DMS79 treated with DMSO at 0.1 percent for 48 hours (cell line): ENCODE data around the gene USP10.
"Not testable (repeated sequence)": the region's sequence is repeated elsewhere in the genome, so short reads cannot be mapped to it uniquely, and the experiment has no call there.

Experiments
- DNase-seq: peaks from one replicate; lab custom pipeline; 2025; lab: John Stamatoyannopoulos, UW

Gene USP10

DNA sequence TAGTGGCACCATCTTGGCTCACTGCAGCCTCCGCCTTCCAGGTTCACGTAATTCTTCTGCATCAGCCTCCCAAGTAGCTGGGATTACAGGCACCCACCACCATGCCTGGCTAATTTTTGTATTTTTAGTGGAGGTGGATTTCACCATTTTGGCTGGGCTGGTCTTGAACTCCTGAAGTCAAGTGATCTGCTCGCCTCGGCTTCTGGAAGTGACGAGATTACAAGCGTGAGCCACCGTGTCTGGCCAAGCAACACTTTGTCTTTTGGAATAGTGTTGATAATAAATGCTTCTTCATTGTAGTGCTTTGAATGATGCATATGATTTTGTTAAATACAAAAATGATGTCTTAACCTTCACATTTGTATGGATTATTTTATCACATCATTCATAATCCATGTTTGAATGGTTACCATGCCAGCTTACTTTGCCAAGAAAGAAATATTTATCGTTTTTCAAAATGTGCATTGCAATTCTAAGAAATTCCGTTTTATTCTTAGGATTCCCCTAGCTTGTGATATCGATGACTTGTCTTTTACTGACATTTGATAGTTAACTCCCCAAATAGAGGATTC is 29.1 kb downstream of the USP10 start:
- DNase-seq: no peak

DNA sequence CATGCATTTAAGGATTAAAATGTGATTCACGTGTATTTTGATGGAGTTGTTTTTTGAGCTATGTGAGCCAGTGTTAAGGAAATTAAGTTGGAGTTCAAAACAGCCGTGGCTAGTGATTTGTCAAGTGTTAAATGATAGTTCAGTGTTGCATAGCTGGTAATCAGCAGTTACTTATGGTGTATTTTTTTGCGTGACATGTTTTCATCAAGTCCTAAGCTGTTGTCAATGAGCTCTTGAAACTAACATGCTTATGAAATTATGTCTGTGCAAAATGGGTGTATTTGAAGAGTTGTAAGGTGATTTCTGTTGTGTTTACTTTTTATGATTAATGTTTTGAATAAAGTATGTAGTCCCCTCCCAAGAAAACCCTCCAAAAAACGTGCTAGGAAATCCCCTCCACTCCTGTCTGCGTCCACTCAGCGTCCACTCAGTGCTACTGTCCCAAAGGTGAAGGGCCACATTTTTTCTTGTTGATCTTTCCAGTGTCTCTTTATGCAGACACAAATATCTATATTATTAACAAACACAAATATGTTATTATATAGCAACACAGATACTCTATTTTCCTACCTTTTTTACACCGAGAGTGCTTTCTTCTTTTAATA is 30.0 kb downstream of the USP10 start:
- peak; percentile 36 for DNase-seq

DNA sequence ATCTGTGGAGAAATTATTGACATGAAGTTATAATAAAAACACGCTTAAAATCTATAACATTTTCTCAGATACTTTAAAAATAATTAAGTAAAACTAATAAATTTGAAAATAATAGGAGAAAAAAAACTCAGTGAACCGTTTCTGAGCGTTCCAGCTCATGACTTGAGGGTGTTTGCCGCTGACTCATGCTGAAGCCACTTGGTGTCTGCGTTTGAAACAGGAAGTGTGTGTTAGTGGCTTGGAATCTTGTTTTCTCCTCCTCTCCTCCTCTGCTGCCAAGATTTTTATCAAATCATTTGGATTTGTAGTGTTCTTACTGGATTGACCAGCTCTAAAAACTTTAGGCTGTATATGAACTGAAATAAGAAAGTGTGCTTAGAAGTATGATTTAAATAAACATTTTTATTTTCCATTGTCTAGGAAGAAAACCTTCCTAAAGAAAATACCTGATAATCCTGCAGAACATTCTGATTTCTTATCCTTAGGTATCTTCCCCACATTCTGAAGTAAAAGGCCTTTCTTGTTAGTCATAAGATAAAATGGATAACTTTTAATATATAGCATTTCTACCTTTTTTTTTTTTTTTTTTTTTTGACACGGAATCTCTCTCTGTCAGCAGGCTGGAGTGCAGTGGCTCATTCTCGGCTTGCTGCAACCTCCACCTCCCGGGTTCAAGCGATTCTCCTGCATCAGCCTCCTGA is 30.8 kb downstream of the USP10 start:
- peak; percentile 68 for DNase-seq

DNA sequence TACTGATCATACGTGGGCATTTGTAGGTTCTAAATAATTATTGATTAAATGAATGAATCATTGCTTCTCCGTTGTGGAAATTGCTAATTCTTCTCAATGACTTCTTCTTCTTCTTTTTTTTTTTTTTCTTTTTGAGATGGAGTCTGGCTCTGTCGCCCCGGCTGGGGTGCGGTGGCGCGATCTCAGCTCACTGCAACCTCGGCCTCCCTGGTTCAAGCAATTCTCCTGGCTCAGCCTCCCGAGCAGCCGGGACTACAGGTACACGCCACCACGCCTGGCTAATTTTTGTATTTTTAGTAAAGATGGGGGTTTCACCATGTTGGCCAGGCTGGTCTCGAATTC is 32.5 kb downstream of the USP10 start:
- not testable (repeated sequence) for DNase-seq

GRCh38 chr16:84732674-84733352 is 33.0 kb downstream of the USP10 start:
- no peak for DNase-seq

DNA sequence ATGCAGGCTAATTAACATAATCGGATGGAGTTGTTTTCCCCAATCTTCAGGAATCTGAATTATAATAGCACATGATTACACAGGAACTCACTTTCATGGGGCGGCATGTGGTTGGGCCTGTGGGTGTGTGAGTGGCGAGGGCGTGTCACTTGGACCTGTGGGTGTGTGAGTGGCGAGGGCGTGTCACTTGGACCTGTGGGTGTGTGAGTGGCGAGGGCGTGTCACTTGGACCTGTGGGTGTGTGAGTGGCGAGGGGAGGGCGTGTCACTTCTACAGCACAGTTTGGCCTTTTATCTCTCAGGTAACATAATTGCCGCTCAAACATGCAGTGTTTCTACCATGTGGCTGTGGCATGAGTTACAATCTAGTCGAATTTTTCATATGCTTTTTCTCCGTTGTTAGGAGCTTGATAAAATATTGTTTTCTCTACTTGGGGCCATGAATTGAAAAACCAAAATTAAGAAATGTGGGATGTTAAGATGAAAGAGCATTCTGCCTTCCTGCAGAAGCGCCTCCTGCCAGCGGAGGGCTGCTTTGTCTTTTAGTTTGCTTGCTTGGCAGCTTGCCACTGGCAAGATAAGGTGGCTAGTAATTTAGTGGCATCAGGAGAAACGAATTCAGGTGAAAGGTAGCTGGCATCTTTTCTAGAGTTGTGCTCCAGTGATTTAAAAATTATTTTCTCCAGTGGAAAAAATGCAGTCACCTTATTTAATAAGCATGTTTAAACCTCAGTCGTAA is 36.2 kb downstream of the USP10 start:
- DNase-seq: peak; percentile 36

DNA sequence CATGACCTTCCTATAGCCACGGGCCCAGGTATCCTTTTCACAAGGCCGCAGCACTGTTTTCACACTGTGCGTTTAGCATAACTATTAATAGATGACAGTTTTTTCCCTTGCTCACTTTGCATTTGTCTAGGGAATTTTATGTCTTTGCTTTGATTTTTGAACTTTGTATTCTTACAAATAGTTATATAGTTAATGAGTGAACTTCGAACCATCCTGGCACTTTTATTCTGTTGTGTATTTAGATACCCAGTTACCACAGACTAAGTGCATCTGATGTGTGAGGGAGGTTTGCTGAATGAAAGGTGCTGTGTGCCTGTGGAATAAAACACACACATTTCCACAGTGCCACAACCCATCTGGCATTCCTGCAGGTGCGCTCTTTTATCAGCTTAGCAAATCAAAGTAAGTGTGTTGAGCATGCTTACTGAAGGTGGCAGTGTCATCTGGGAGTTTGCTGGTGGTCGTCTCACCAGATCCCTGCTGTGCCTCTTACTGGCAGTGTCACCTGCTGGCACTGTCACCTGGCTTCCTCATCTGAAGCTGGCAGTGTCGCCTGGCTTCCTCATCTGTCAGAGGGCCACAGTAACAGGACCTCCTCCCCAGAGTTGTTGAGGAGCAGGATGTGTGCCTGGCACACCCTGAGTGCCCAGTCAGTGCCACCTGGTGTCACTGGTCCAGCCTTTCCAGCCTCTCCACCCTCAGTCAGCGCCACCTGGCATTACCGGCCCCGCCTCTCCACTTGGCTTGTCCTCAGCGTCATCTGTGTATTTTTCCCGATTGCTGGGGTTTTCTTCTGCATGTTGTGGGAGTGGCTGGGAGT is 37.6 kb downstream of the USP10 start:
- peak; percentile 40 for DNase-seq

DNA sequence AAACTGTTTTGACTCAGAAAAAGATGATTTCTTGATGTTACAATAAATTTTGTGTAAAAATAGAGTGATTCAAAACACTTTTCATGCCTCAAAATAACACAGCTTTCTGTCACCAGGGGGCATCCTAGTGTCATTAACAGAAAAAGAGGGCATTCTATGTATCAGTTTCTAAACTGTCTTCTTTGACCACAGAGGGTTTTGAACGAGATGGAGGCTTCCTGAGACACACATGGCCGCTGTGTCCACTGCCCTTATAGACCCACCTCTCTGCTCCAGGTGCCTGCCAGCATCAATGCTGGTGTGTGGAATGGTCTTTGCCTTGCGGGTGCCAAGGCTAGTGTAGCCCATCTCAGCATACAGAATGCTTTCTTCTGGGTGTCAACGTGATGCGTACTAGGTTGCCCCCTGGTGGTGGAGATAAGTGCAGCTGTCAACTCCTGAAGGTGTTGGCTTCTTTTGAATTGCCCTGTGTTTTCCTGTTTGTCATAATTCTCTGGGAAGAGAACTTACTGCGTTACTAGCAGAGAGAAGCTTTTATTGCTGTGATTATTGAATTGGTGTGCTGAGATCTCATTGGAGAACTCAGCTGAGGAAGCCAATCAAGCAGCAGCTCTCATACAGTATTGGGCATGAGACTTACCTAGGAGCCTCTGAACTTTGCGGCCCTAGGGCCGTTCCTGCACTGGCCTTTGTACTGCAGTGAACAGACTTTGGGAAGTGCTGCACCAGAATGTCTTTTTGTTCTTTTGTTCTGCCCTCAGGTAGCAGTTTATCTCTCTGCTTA is 38.6 kb downstream of the USP10 start:
- DNase-seq: peak; percentile 21

GRCh38 chr16:84739349-84740124 is 39.7 kb downstream of the USP10 start:
- DNase-seq: no peak

GRCh38 chr16:84740596-84741116 is 40.9 kb downstream of the USP10 start:
- DNase-seq: no peak

GRCh38 chr16:84741340-84741830 is 41.6 kb downstream of the USP10 start:
- no peak for DNase-seq

GRCh38 chr16:84742641-84743092 is 42.9 kb downstream of the USP10 start:
- no peak for DNase-seq

DNA sequence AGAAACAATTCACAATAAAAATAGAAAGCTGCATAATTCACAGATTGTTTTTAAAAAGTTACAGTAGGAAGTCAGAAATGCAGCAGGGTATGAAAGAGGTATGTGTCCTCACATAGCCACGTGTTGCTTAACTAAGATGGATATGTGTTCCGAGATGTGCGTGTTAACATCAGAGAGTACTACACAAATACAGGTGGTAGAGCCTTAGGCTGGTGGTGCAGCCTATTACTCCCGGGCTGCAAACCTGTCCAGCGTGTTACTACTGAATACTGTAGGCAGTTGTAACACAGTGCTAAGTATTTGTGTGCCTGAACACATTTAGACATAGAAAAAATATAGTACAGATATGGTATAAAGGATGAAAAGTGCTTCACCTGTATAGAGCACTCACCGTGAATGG is 46.4 kb downstream of the USP10 start:
- no peak for DNase-seq

GRCh38 chr16:84746875-84747274 is 47.1 kb downstream of the USP10 start:
- no peak for DNase-seq

DNA sequence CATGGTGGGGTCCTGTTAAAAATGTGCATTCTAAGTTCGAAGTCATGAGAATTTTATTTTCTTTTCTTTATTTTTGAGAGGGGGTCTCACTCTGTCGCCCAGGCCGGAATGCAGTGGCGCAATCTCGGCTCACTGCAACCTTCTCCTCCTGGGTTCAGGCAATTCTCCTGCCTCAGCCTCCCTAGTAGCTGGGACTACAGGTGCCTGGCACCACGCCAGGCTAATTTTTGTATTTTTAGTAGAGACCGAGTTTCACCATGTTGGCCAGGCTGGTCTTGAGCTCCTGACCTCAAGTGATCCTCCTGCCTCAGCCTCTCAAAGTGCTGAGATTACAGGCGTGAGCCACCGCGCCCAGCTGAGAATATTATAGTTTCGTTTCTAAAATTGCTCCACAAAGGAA is 48.4 kb downstream of the USP10 start:
- DNase-seq: not testable (repeated sequence)

- DNase-seq: no peak
Measured at GRCh38 chr16:84749072-84749471, 49.3 kb downstream of the USP10 start.

- DNase-seq: no peak
Measured at GRCh38 chr16:84749815-84750214, 50.0 kb downstream of the USP10 start.

GRCh38 chr16:84750575-84750974 is 50.8 kb downstream of the USP10 start:
- no peak for DNase-seq

GRCh38 chr16:84751241-84751640 is 51.4 kb downstream of the USP10 start:
- DNase-seq: no peak
